CD4-positive, alpha-beta memory T cell (primary cell): ENCODE data around the gene CNTN5. TPM values are rescaled to one million over a fixed set of nuclear protein-coding genes. Genes with fewer than 3 reads are reported as not detected.

Experiments used
- CTCF ChIA-PET: fragments of 350-600 bp; sonication (Branson Sonifier 250); formaldehyde crosslinking; loops from one replicate; lab custom pipeline; 2021; ENCODE audit warnings: inconsistent platforms; ENCODE audit not compliant: partially characterized antibody; lab: Charles Lee
- POLR2A ChIA-PET: fragments of 350-600 bp; sonication (Branson Sonifier 250); formaldehyde crosslinking; loops from one replicate; lab custom pipeline; 2021; ENCODE audit not compliant: partially characterized antibody; lab: Charles Lee
- DNase-seq, 5 donors: peaks; one replicate each; pipeline versions ENCODE4 v3.0.0 to v3.0.0-alpha.2; 2020 to 2022; ENCODE audit warnings: mixed read lengths in 1 of 5
- H3K27ac ChIP-seq: one replicate; pipeline ENCODE4 v1.7.0; 2013; ENCODE audit warnings: low read depth, low read length
- H3K27me3 ChIP-seq: 2 replicates; pipeline ENCODE4 v1.7.0; 2013; ENCODE audit warnings: mild to moderate bottlenecking, low read length, moderate library complexity; ENCODE audit not compliant: insufficient read depth
- H3K36me3 ChIP-seq: 2 replicates; pipeline ENCODE4 v1.7.0; 2013; ENCODE audit warnings: mild to moderate bottlenecking, low read length, moderate library complexity; ENCODE audit not compliant: insufficient read depth
- H3K4me1 ChIP-seq: 2 replicates; pipeline ENCODE4 v1.7.0; 2013; ENCODE audit warnings: mild to moderate bottlenecking, low read length, moderate library complexity; ENCODE audit not compliant: insufficient read depth
- H3K4me3 ChIP-seq, 2 donors: one replicate each; pipeline ENCODE4 v1.7.0; 2013; ENCODE audit warnings: low read length in 2 of 2, mild to moderate bottlenecking in 1 of 2
- H3K9me3 ChIP-seq, 2 donors: one replicate each; pipeline ENCODE4 v1.7.0; 2013; ENCODE audit warnings: low read length in 2 of 2, control low read depth in 1 of 2; ENCODE audit not compliant: control insufficient read depth in 1 of 2
- H3K27ac Mint-ChIP-seq, 7 donors: one replicate each; pipeline ENCODE4 v1.8.0; 2020 to 2021; ENCODE audit warnings: mixed read lengths in 7 of 7, mild to moderate bottlenecking in 6 of 7, inconsistent platforms in 3 of 7, moderate library complexity in 3 of 7
- H3K27me3 Mint-ChIP-seq, 2 donors: one replicate each; pipeline ENCODE4 v1.8.0; 2020 to 2021; ENCODE audit warnings: mixed read lengths in 2 of 2
- H3K36me3 Mint-ChIP-seq, 2 donors: one replicate each; pipeline ENCODE4 v1.8.0; 2020 to 2021; ENCODE audit warnings: mixed read lengths in 2 of 2, inconsistent platforms in 1 of 2, mild to moderate bottlenecking in 1 of 2
- H3K4me1 Mint-ChIP-seq, 4 donors: one replicate each; pipeline ENCODE4 v1.8.0; 2020 to 2021; ENCODE audit warnings: mixed read lengths in 4 of 4, mild to moderate bottlenecking in 1 of 4
- H3K4me3 Mint-ChIP-seq, 8 donors: one replicate each; pipeline ENCODE4 v1.8.0; 2020 to 2021; ENCODE audit warnings: mixed read lengths in 8 of 8, mild to moderate bottlenecking in 7 of 8, moderate library complexity in 6 of 8, inconsistent platforms in 3 of 8
- H3K9me3 Mint-ChIP-seq, 8 donors: one replicate each; pipeline ENCODE4 v1.8.0; 2020 to 2021; ENCODE audit warnings: mixed read lengths in 8 of 8, mild to moderate bottlenecking in 5 of 8, inconsistent platforms in 3 of 8, moderate library complexity in 1 of 8
- intact Hi-C: fragments of 100-400 bp; cut with micrococcal nuclease; formaldehyde crosslinking; loops from one replicate; pipeline ENCODE4 v1.15.1; 2023
- polyA plus RNA-seq, 2 donors: library from polyadenylated mRNA; unstranded; fragments of 300-500 nt; fragmentation: Illumina TruSeq; gene quantifications; one replicate each; pipeline ENCODE4 v1.2.3, GENCODE V29; 2021
- total RNA-seq, 2 experiments: library from RNA; stranded (reverse); gene quantifications; one replicate each; pipeline ENCODE4 v1.2.3, GENCODE V29; 2021

The CNTN5 gene
- total and polyA plus RNA-seq, 4 experiments from 2014 or later = not detected

GRCh38 chr11:99505316-99505715 is 484.6 kb downstream of the CNTN5 start:
- Mint-ChIP-seq H3K27ac (no peak overlapping the region), H3K27me3 (no peaks in the 10 kb centered on the region), H3K9me3 (peaks cover 0 to 17% (median 6%) of the 10 kb centered on the region in 8 donors), H3K36me3 (no peaks in the 10 kb centered on the region), H3K4me1 (no peaks in the 10 kb centered on the region), H3K4me3 (no peak overlapping the region)
- H3K36me3 ChIP-seq = no peaks in the 10 kb centered on the region
- no peak for DNase-seq
- POLR2A ChIA-PET = no interaction called here
- H3K27me3 ChIP-seq = no peaks in the 10 kb centered on the region
- H3K27ac ChIP-seq = no peak overlapping the region
- CTCF ChIA-PET = interaction anchor here (0.6 to 1.2 kb wide), 2 partner anchors 10 to 130 kb away, joined by 3 read pairs; no protein-coding TSS in a partner anchor
- no peaks in the 10 kb centered on the region for H3K4me1 ChIP-seq
- intact Hi-C loops = no loop called here
- H3K4me3 ChIP-seq = no peak overlapping the region
- H3K9me3 ChIP-seq = no peaks in the 10 kb centered on the region

- H3K36me3 ChIP-seq = no peaks in the 10 kb centered on the region
- ChIA-PET POLR2A (no interaction called here), CTCF (interaction anchor here (1.2 kb wide), 1 partner anchor 9 kb away, joined by 3 read pairs; no protein-coding TSS in a partner anchor)
- H3K27ac Mint-ChIP-seq = no peak overlapping the region
- H3K4me3 Mint-ChIP-seq = no peak overlapping the region
- H3K36me3 Mint-ChIP-seq = no peaks in the 10 kb centered on the region
- DNase-seq = no peak
- no peaks in the 10 kb centered on the region for H3K27me3 ChIP-seq
- no peaks in the 10 kb centered on the region for H3K4me1 ChIP-seq
- H3K4me3 ChIP-seq = no peak overlapping the region
- intact Hi-C loops = no loop called here
- no peak overlapping the region for H3K27ac ChIP-seq
- H3K9me3 ChIP-seq = no peaks in the 10 kb centered on the region
- no peaks in the 10 kb centered on the region for H3K27me3 Mint-ChIP-seq
- H3K9me3 Mint-ChIP-seq = peaks cover 0 to 17% (median 5%) of the 10 kb centered on the region in 8 donors
- H3K4me1 Mint-ChIP-seq = no peaks in the 10 kb centered on the region
These were observed 485.1 kb downstream of the CNTN5 start for GRCh38 chr11:99505831-99506230.

GRCh38 chr11:99509863-99510262 is 489.1 kb downstream of the CNTN5 start:
- Mint-ChIP-seq H3K27ac (no peak overlapping the region), H3K4me3 (no peak overlapping the region), H3K27me3 (no peaks in the 10 kb centered on the region), H3K9me3 (peaks cover 0 to 15% (median 6%) of the 10 kb centered on the region in 8 donors), H3K4me1 (no peaks in the 10 kb centered on the region), H3K36me3 (no peaks in the 10 kb centered on the region)
- no peaks in the 10 kb centered on the region for H3K36me3 ChIP-seq
- no peaks in the 10 kb centered on the region for H3K27me3 ChIP-seq
- no peak overlapping the region for H3K27ac ChIP-seq
- no peak overlapping the region for H3K4me3 ChIP-seq
- POLR2A ChIA-PET = no interaction called here
- H3K9me3 ChIP-seq = no peaks in the 10 kb centered on the region
- intact Hi-C loops = no loop called here
- DNase-seq = no peak
- H3K4me1 ChIP-seq = no peaks in the 10 kb centered on the region
- CTCF ChIA-PET = no interaction called here

GRCh38 chr11:99513368-99513767 is 492.6 kb downstream of the CNTN5 start:
- H3K4me1 ChIP-seq = no peaks in the 10 kb centered on the region
- Mint-ChIP-seq H3K27ac (no peak overlapping the region), H3K36me3 (no peaks in the 10 kb centered on the region), H3K9me3 (peaks cover 2 to 13% (median 6%) of the 10 kb centered on the region in 8 donors), H3K4me1 (no peaks in the 10 kb centered on the region), H3K4me3 (no peak overlapping the region), H3K27me3 (no peaks in the 10 kb centered on the region)
- H3K4me3 ChIP-seq = no peak overlapping the region
- H3K9me3 ChIP-seq = no peaks in the 10 kb centered on the region
- POLR2A ChIA-PET = no interaction called here
- no peak overlapping the region for H3K27ac ChIP-seq
- intact Hi-C loops = no loop called here
- no peaks in the 10 kb centered on the region for H3K27me3 ChIP-seq
- no peak for DNase-seq
- CTCF ChIA-PET = no interaction called here
- no peaks in the 10 kb centered on the region for H3K36me3 ChIP-seq

GRCh38 chr11:99519095-99519494 is 498.3 kb downstream of the CNTN5 start:
- Histone ChIP-seq H3K4me3 (no peak overlapping the region), H3K27me3 (no peaks in the 10 kb centered on the region), H3K9me3 (no peaks in the 10 kb centered on the region), H3K4me1 (no peaks in the 10 kb centered on the region), H3K36me3 (no peaks in the 10 kb centered on the region), H3K27ac (no peak overlapping the region)
- Mint-ChIP-seq H3K4me3 (no peak overlapping the region), H3K27me3 (no peaks in the 10 kb centered on the region), H3K4me1 (no peaks in the 10 kb centered on the region), H3K27ac (no peak overlapping the region), H3K9me3 (peaks cover 2 to 10% (median 7%) of the 10 kb centered on the region in 8 donors), H3K36me3 (no peaks in the 10 kb centered on the region)
- intact Hi-C loops = no loop called here
- no peak for DNase-seq
- ChIA-PET POLR2A (no interaction called here), CTCF (no interaction called here)

- no peak for DNase-seq
- Mint-ChIP-seq H3K36me3 (no peaks in the 10 kb centered on the region), H3K27ac (no peak overlapping the region), H3K4me1 (no peaks in the 10 kb centered on the region), H3K4me3 (no peak overlapping the region), H3K27me3 (no peaks in the 10 kb centered on the region), H3K9me3 (peaks cover under 1 to 16% (median 8%) of the 10 kb centered on the region in 8 donors)
- Histone ChIP-seq H3K4me1 (no peaks in the 10 kb centered on the region), H3K27me3 (no peaks in the 10 kb centered on the region), H3K9me3 (no peaks in the 10 kb centered on the region), H3K36me3 (no peaks in the 10 kb centered on the region), H3K4me3 (no peak overlapping the region), H3K27ac (no peak overlapping the region)
- intact Hi-C loops = no loop called here
- ChIA-PET CTCF (no interaction called here), POLR2A (no interaction called here)
These were observed 501.9 kb downstream of the CNTN5 start for GRCh38 chr11:99522467-99523173.

- Histone ChIP-seq H3K27ac (no peak overlapping the region), H3K27me3 (no peaks in the 10 kb centered on the region), H3K9me3 (no peaks in the 10 kb centered on the region), H3K4me3 (no peak overlapping the region), H3K36me3 (no peaks in the 10 kb centered on the region), H3K4me1 (no peaks in the 10 kb centered on the region)
- no peaks in the 10 kb centered on the region for H3K27me3 Mint-ChIP-seq
- peaks cover 0 to 22% (median 13%) of the 10 kb centered on the region in 8 donors for H3K9me3 Mint-ChIP-seq
- CTCF ChIA-PET = no interaction called here
- POLR2A ChIA-PET = no interaction called here
- intact Hi-C loops = no loop called here
- H3K4me1 Mint-ChIP-seq = no peaks in the 10 kb centered on the region
- DNase-seq = no peak
- H3K36me3 Mint-ChIP-seq = no peaks in the 10 kb centered on the region
- H3K27ac Mint-ChIP-seq = no peak overlapping the region
- no peak overlapping the region for H3K4me3 Mint-ChIP-seq
These were observed 510.7 kb downstream of the CNTN5 start for GRCh38 chr11:99531468-99531867.
